ENCODE data around the gene ICAM5. TPM values are rescaled to one million over a fixed set of nuclear protein-coding genes. Genes with fewer than 3 reads are reported as not detected.

The ICAM5 gene
- total RNA-seq, 1 donor from 2014 or later = 9.3 TPM

GRCh38 chr19:10299545-10300458 lies 10.1 kb downstream of the ICAM5 start:
- H3K4me1 Mint-ChIP-seq (ENCODE audit: low read depth) = peaks cover 7% of the 10 kb centered on the region
- peaks cover 18% of the 10 kb centered on the region for H3K27me3 Mint-ChIP-seq (ENCODE audit: low read depth)
- H3K27ac Mint-ChIP-seq (ENCODE audit: unreplicated experiment) = no peak overlapping the region
- no peak for DNase-seq (ENCODE audit: low spot score)
- peaks cover 2% of the 10 kb centered on the region for H3K36me3 Mint-ChIP-seq (ENCODE audit: low read depth)
- H3K9me3 Mint-ChIP-seq (ENCODE audit: low read depth) = no peaks in the 10 kb centered on the region
- TF ChIP-seq CTCF (IDR thresholded peaks at IDR 0.05) = no peak
- no peak overlapping the region for H3K4me3 Mint-ChIP-seq (ENCODE audit: unreplicated experiment)

- H3K27ac Mint-ChIP-seq (ENCODE audit: unreplicated experiment) = no peak overlapping the region
- TF ChIP-seq CTCF (IDR thresholded peaks at IDR 0.05) = no peak
- H3K9me3 Mint-ChIP-seq (ENCODE audit: low read depth) = no peaks in the 10 kb centered on the region
- peaks cover 3% of the 10 kb centered on the region for H3K27me3 Mint-ChIP-seq (ENCODE audit: low read depth)
- H3K36me3 Mint-ChIP-seq (ENCODE audit: low read depth) = peaks cover under 1% of the 10 kb centered on the region
- H3K4me1 Mint-ChIP-seq (ENCODE audit: low read depth) = peaks cover 3% of the 10 kb centered on the region
- no peak overlapping the region for H3K4me3 Mint-ChIP-seq (ENCODE audit: unreplicated experiment)
- DNase-seq (ENCODE audit: low spot score) = no peak
Measured at GRCh38 chr19:10305139-10305806, 15.5 kb downstream of the ICAM5 start.

GRCh38 chr19:10306327-10306726 lies 16.6 kb downstream of the ICAM5 start:
- H3K4me1 Mint-ChIP-seq (ENCODE audit: low read depth) = peaks cover 3% of the 10 kb centered on the region

DNA sequence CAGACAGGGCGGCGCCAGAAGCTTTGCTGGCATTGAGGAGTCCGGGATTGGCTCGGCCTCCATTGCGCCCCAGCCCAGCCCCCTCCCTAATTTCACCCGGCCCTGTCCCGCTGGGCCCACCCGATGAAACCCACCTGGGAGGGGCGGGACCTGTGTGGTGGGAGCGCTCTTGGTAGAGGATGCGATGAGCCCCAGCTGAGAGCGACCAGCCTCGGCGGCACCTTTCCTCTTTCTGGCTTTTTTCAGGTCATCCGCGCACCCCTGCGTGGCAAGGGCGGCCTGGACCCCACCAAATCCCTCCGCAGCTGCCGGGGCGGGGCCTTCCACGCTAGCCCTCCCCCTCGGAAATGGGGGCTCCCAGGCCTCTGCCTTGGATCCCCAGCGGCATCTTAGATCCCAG lies 19.7 kb downstream of the ICAM5 start, which contains the start of gene ZGLP1:
Gene ZGLP1 (minus strand): TSS at position 393 of the 400 bp plus-strand sequence.
- H3K27me3 Mint-ChIP-seq (ENCODE audit: low read depth) = no peaks in the 10 kb centered on the region
- no peak for DNase-seq (ENCODE audit: low spot score)
- peak within 1 kb of the TSS; percentile 32 for H3K27ac Mint-ChIP-seq (ENCODE audit: unreplicated experiment)
- no peaks in the 10 kb centered on the region for H3K9me3 Mint-ChIP-seq (ENCODE audit: low read depth)
- H3K4me3 Mint-ChIP-seq (ENCODE audit: unreplicated experiment) = no peak within 1 kb of the TSS
- peaks cover 6% of the 10 kb centered on the region for H3K4me1 Mint-ChIP-seq (ENCODE audit: low read depth)
- TF ChIP-seq CTCF (IDR thresholded peaks at IDR 0.05) = no peak
- H3K36me3 Mint-ChIP-seq (ENCODE audit: low read depth) = peaks cover 4% of the 10 kb centered on the region

More at GRCh38 chr19:10306327-10306726, 16.6 kb downstream of the ICAM5 start:
- H3K27me3 Mint-ChIP-seq (ENCODE audit: low read depth) = peaks cover under 1% of the 10 kb centered on the region
- H3K9me3 Mint-ChIP-seq (ENCODE audit: low read depth) = no peaks in the 10 kb centered on the region
- no peak overlapping the region for H3K4me3 Mint-ChIP-seq (ENCODE audit: unreplicated experiment)
- H3K36me3 Mint-ChIP-seq (ENCODE audit: low read depth) = peaks cover 2% of the 10 kb centered on the region
- H3K27ac Mint-ChIP-seq (ENCODE audit: unreplicated experiment) = no peak overlapping the region
- TF ChIP-seq CTCF (IDR thresholded peaks at IDR 0.05) = no peak
- no peak for DNase-seq (ENCODE audit: low spot score)

Data from chondrocyte (in vitro differentiated cells).